DND-41 (cell line): Measurements from ENCODE around the gene ZFP57.

Source experiments
- CTCF ChIP-seq: IDR thresholded peaks from 2 replicates; pipeline ENCODE4 v1.5.1; 2012; ENCODE audit warnings: borderline replicate concordance, low read length, moderate library complexity, mild to moderate bottlenecking; ENCODE audit not compliant: poor library complexity, severe bottlenecking; ENCODE audit errors: extremely low read depth
- EZH2 ChIP-seq: IDR thresholded peaks from 3 replicates; pipeline ENCODE4 v1.6.1; 2012; ENCODE audit warnings: borderline replicate concordance, low read depth, mild to moderate bottlenecking, moderate library complexity, low read length, inconsistent platforms; ENCODE audit not compliant: severe bottlenecking

GRCh38 chr6:29626948-29627754, 53.8 kb downstream of the ZFP57 start:
- TF ChIP-seq CTCF (no peak), EZH2 (no peak)
